Mammary epithelial cell (primary cell): ENCODE results near the gene SNX22.

Experiments
- CTCF ChIP-seq, 2 donors: IDR thresholded peaks in 1 of 2; conservative IDR thresholded peaks in 1 of 2; 2 replicates each; pipeline ENCODE4 v1.5.1; 2011 to 2012; ENCODE audit warnings: inconsistent platforms in 2 of 2, low read length in 2 of 2, mild to moderate bottlenecking in 2 of 2, control low read depth in 1 of 2, low read depth in 1 of 2; ENCODE audit not compliant: insufficient read depth in 1 of 2; ENCODE audit errors: extremely low read depth in 1 of 2
- EZH2 ChIP-seq: IDR thresholded peaks from 2 replicates; pipeline ENCODE4 v1.6.1; 2012; ENCODE audit warnings: low read length, inconsistent platforms, borderline replicate concordance

DNA sequence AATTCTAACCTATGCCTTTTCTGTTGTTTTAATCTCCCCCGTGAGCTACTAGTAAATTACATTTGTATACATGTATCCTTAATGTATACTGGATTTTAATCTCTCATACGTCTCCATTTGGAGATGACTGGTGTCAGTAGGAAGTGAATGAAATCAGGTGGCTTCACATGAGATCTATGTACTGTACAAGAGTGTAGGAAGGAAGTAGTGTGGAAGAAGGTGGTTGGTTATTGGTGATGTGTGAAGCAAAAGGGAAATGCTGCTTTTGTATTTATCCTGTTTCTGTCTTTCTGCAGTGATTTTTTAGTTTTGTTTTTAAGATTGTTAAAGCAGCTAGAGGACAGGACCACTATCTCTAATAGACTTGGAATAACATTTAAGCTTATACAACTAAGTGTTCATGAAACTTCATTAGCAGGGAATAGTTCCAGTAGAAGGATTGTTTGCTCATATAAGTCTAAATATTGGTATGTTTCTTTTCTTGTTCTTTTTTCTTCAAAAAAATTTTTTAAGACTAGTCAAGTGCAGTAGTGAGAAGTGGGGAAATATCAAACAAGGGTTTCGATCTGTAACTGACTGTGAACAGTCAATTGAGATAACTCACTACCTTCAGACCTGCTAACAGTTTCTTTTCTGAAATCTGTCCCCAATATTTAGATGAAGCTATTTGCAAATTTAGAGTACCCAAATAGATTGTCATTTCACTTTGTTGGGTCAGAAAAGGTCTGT, 40.4 kb upstream of the SNX22 start:
- TF ChIP-seq EZH2 (no peak), CTCF (conservative IDR thresholded peaks at IDR 0.05 in 1 of 2, IDR thresholded peaks at IDR 0.05 in 1 of 2; ENCODE audit: extremely low read depth in 1 of 2, insufficient read depth in 1 of 2, low read depth in 1 of 2, low read length in 2 of 2) (no peak)
